SK-N-MC (cell line): ENCODE measurements around the gene CSKMT.
A peak's percentile ranks its signal among the peaks of the same experiment; 100 is the strongest.
"Not testable (repeated sequence)": the region's sequence is repeated elsewhere in the genome, so short reads cannot be mapped to it uniquely, and the experiment has no call there.

ENCODE experiments used
- DNase-seq: peaks from one replicate; pipeline ENCODE4 v3.0.0-alpha.2; 2011; ENCODE audit warnings: low read depth, low spot score
- H3K27ac ChIP-seq: fragments of 200-600 bp; sonication (generic); 2 replicates; pipeline ENCODE4 v1.5.1; 2016; ENCODE audit warnings: mixed run types
- H3K36me3 ChIP-seq: fragments of 200-600 bp; sonication (generic); 2 replicates; pipeline ENCODE4 v1.6.1; 2017; ENCODE audit warnings: antibody characterized with exemption, low read length, mixed read lengths; ENCODE audit not compliant: insufficient read depth
- H3K4me3 ChIP-seq: fragments of 200-600 bp; sonication (generic); 2 replicates; pipeline ENCODE4 v1.5.1; 2016
- H3K9ac ChIP-seq: fragments of 200-600 bp; sonication (generic); 2 replicates; pipeline ENCODE4 v1.8.0; 2017; ENCODE audit warnings: mixed run types, mixed read lengths; ENCODE audit not compliant: insufficient read length
- H3K9me3 ChIP-seq: fragments of 200-600 bp; sonication (generic); 2 replicates; pipeline ENCODE4 v1.6.1; 2017; ENCODE audit warnings: low read depth, mild to moderate bottlenecking, antibody characterized with exemption, low read length, moderate library complexity, mixed read lengths
- EZH2 ChIP-seq: fragments of 200-600 bp; sonication (generic); IDR thresholded peaks from one replicate; pipeline ENCODE4 v1.6.1; 2017; ENCODE audit warnings: antibody characterized with exemption
- FOXP2 ChIP-seq: optimal IDR thresholded peaks from 2 replicates; pipeline ENCODE3; 2011; ENCODE audit warnings: mild to moderate bottlenecking, moderate library complexity; ENCODE audit not compliant: insufficient read depth; ENCODE audit errors: extremely low read length, control extremely low read depth
- POLR2AphosphoS5 ChIP-seq: IDR thresholded peaks from 2 replicates; pipeline ENCODE4 v1.6.1; 2012; ENCODE audit warnings: mild to moderate bottlenecking, low read depth, low read length, borderline replicate concordance

CSKMT gene

DNA sequence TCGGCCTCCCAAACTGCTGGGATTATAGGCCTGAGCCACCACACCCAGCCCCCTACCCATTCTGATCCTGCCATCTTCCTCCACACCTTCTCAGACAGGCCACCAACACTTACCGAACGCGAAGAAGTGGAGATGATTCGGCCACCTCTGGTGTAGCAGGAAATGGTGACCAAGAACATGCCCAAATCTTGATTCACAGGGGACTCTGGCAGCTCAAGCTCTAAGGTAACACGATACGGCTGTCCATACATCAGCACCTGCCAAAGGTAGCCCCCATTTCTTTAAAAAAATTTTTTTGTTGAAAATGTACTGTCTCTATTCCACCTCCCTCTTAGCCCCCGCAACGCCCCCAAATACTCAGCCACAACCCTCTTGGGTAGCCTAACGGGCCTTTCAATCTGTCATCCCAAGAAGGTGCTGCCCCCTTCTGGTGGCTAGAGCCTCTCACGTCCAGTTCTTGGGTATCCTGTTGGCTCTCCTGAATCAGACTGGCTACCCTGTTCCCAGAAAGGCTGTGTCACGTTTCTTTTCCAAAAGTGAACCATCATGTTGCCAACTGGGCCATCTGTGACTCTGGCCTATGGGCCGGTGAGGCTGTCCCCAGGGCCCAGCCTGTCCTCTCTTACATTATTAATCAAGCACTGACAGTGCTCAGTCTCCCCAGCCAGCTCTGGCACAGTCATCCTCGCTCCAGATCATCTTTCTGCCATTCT is 29.5 kb downstream of the CSKMT start:
- no peak overlapping the region for H3K4me3 ChIP-seq
- TF ChIP-seq POLR2AphosphoS5: no peak
- TF ChIP-seq EZH2: no peak
- no peak for TF ChIP-seq FOXP2
- no peaks in the 10 kb centered on the region for H3K9me3 ChIP-seq
- no peak overlapping the region for H3K9ac ChIP-seq
- peaks cover 36% of the 10 kb centered on the region for H3K36me3 ChIP-seq
- H3K27ac ChIP-seq: no peak overlapping the region
- no peak for DNase-seq

DNA sequence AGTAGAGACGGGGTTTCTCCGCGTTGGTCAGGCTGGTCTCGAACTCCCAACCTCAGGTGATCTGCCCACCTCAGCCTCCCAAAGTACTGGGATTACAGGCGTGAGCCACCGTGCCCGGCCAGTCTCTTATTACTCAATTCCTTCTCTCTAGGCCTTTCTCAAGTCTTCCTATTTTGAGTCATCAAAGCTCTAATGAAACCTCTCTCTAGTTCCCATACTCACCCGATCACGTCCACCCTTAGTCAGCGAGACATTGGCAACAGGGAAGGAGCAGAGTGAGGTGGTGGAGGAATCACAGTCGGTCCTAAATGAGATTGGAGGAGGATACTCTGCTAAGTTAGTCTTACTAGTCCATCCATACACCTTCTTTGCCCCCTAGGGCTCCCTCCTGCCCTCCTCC is 37.1 kb downstream of the CSKMT start:
- TF ChIP-seq EZH2 (no peak), POLR2AphosphoS5 (no peak), FOXP2 (no peak)
- Histone ChIP-seq H3K36me3 (peaks cover 24% of the 10 kb centered on the region), H3K27ac (no peak overlapping the region)

DNA sequence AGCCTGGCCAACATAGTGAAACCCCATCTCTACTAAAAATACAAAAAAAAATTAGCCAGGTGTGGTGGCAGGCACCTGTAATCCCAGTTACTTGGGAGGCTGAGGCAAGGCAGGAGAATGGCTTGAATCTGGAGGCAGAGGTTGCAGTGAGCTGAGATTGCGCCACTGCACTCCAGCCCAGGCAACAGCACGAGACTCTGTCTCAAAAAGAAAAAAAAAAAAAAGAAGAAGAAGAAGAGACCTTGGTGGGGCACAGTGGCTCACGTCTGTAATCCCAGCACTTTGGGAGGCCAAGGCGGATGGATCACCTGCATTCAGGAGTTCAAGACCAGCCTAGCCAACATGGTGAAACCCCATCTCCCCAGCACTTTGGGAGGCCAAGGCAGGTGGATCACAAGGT is 38.8 kb downstream of the CSKMT start:
- H3K27ac ChIP-seq, DNase-seq, H3K9ac ChIP-seq, H3K4me3 ChIP-seq, H3K9me3 ChIP-seq: not testable (repeated sequence)
- peaks cover 33% of the 10 kb centered on the region for H3K36me3 ChIP-seq

More for the DNA sequence above, 37.1 kb downstream of the CSKMT start:
- no peak for DNase-seq
- H3K9ac ChIP-seq: no peak overlapping the region
- no peak overlapping the region for H3K4me3 ChIP-seq
- H3K9me3 ChIP-seq: no peaks in the 10 kb centered on the region

DNA sequence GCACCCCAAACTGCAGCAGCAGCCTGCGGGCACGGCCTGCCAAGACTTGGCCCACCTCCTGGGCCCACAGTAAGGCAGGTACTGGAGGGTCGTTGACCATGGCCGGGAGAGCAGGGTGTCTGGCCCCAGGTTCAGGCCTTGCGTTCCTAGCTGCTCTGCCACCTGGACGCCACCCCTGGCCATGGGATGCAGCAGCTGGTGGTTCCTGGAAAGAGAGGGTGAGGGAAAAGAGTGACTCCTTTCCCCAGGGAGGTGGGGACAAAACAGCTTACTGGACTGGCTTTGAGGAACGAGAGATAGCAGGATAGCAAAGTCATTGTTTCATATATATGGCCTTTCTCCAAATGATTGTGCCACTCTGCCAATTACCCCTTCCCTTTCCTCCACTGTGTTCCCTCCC is 40.3 kb downstream of the CSKMT start:
- no peaks in the 10 kb centered on the region for H3K9me3 ChIP-seq
- no peak for DNase-seq
- TF ChIP-seq FOXP2 (no peak), EZH2 (no peak), POLR2AphosphoS5 (no peak)
- H3K4me3 ChIP-seq: peak overlapping the region; percentile 79
- H3K36me3 ChIP-seq: peaks cover 42% of the 10 kb centered on the region
- peak overlapping the region; percentile 67 for H3K9ac ChIP-seq
- peak overlapping the region; percentile 51 for H3K27ac ChIP-seq

DNA sequence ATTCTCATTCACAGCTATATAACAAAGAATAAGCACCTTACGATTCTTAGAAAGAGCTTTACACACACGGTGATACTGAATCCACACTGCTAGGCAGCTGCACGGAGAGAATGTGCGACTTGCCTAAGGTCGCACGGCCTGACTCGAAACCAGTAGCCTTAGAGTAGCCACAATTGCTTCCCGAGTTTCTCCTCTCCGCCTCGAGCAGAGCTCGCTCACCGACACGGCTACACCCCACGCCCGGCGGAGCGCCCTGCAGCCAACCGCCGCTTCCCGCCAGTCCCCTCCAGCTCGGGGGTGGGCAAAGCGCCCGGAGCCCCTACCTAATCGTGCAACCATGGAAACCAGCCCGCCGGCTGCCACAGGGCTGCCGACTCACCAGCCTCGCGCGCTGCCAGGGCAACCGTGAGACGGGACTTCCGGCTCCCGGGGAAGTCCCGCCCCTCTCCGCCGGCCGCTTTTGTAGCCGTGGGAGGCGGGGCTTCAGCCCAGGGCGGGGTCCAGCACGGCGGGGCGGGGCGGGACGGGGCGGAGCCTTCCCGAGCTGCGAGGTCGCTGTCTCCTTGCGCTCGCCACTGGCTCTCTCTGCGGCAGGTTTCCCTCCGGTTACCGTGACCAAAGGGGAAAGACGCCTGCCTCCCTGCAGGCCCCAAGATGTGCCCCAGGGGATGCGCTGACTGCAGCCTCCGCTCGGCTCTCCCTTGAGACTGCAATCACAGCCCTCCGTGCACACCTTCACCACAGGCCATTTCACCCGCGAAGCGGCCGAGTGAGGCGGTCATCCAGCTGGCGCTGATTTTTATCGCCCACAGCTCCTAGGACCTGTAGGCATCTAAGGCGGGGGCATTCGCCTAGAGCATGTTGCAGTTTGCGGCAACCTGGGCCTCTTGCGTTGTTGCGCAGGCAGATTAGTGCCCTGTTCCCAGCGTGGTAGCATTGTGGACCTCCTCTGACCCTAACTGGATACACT is 41.1 kb downstream of the CSKMT start:
- DNase-seq: no peak
- H3K9ac ChIP-seq: peak overlapping the region; percentile 67
- peak overlapping the region; percentile 79 for H3K4me3 ChIP-seq
- H3K27ac ChIP-seq: peak overlapping the region; percentile 64
- H3K9me3 ChIP-seq: no peaks in the 10 kb centered on the region
- TF ChIP-seq EZH2 (no peak), POLR2AphosphoS5 (peak; percentile 95)
- peaks cover 45% of the 10 kb centered on the region for H3K36me3 ChIP-seq

DNA sequence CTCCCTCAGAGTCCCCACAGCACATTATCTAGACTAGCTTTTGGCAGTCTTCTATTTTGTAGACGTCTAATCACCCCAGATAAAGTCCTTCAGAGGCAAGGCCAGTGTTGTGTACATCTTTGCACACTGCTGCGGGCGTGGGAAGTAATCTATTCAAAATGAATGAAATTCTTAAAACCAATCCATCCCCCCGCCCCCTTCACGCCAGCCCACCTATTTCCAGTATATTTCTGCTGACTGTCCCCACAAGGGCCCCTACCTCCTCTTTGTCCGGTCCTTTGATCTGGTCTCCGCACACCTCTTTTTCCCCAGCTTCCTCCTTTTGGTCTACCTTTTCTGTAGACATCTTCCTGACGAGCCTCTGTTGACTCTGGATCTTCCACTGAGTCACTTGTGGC is 41.7 kb downstream of the CSKMT start:
- H3K9me3 ChIP-seq: no peaks in the 10 kb centered on the region
- H3K4me3 ChIP-seq: peak overlapping the region; percentile 79
- peaks cover 43% of the 10 kb centered on the region for H3K36me3 ChIP-seq
- peak overlapping the region; percentile 47 for H3K9ac ChIP-seq
- peak overlapping the region; percentile 64 for H3K27ac ChIP-seq
- TF ChIP-seq POLR2AphosphoS5: no peak
- no peak for TF ChIP-seq FOXP2
- no peak for TF ChIP-seq EZH2
- no peak for DNase-seq

DNA sequence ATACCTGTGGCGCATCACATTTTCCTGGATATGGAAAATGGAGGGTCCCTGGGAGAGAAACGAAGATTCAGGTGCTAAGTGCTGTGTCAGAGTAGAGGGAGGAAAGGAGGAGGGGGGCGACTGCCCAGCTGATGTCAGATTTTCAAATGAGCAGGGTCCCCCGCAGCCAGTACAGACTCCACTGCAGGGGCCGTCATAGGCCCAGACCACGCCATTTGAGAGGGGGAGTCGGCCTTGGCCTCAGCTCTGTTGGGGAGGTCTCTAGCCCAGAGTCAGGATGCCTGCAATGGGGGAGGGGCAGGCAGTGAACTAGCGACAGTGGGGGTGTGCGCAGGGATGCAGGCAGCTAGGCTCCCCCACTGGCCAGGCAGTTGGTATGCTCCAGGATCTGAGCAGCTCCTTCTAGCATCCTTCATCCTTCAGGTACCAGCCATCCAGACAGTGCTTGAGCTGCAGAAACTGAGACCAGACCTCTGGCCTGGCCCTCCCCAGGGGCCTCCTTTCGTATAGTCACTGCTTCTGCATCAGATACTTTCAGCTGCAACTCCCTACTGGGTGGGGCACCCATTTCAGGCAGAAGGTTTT is 42.3 kb downstream of the CSKMT start, which contains the start of the genes BSCL2 and GNG3:
Gene BSCL2 (minus strand): TSS at position 148 of the 585 bp plus-strand sequence. CDS start 229 bp downstream, outside the sequence.
Gene GNG3 (plus strand): TSS at position 400 of the 585 bp plus-strand sequence. CDS start 620 bp downstream, outside the sequence.
- TF ChIP-seq FOXP2 (no peak), EZH2 (no peak), POLR2AphosphoS5 (peak; percentile 49; the same call in 1 of the 2 replicates)
- DNase-seq: no peak
- Histone ChIP-seq H3K9me3 (no peaks in the 10 kb centered on the region), H3K4me3 (peak within 1 kb of the TSS; percentile 79), H3K27ac (peak within 1 kb of the TSS; percentile 71), H3K9ac (peak within 1 kb of the TSS; percentile 47), H3K36me3 (peaks cover 45% of the 10 kb centered on the region)

DNA sequence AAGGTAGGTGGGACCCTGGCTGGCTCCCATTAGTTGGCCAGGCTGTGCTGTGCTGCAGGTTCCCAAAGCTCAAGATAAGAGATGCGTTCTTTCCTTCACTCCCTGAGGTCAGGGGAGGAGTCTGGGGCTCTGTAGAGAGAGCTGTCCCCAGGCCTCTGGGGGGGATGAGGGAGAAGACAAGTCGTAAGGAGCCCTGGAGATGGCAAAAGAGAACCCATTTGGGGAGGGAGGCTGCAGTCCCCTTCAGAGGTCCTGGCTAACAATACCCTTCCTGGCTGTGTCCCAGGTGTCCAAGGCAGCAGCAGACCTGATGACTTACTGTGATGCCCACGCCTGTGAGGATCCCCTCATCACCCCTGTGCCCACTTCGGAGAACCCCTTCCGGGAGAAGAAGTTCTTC is 43.3 kb downstream of the CSKMT start:
- Histone ChIP-seq H3K9me3 (no peaks in the 10 kb centered on the region), H3K36me3 (peaks cover 52% of the 10 kb centered on the region), H3K4me3 (no peak overlapping the region), H3K27ac (peak overlapping the region; percentile 71; the same call in 1 of the 2 replicates), H3K9ac (peak overlapping the region; percentile 37)
- TF ChIP-seq POLR2AphosphoS5: no peak
- TF ChIP-seq EZH2: no peak
- no peak for TF ChIP-seq FOXP2
- no peak for DNase-seq
